Dedifferentiated amniotic fluid mesenchymal stem cell (primary cell): ENCODE results near the gene NDUFS3.
"Not testable (repeated sequence)": the region's sequence is repeated elsewhere in the genome, so short reads cannot be mapped to it uniquely, and the experiment has no call there.

Experiments used
- DNase-seq: peaks from one replicate; pipeline ENCODE4 v3.0.0-alpha.2; 2016; ENCODE audit errors: extremely low spot score

The NDUFS3 gene

DNA sequence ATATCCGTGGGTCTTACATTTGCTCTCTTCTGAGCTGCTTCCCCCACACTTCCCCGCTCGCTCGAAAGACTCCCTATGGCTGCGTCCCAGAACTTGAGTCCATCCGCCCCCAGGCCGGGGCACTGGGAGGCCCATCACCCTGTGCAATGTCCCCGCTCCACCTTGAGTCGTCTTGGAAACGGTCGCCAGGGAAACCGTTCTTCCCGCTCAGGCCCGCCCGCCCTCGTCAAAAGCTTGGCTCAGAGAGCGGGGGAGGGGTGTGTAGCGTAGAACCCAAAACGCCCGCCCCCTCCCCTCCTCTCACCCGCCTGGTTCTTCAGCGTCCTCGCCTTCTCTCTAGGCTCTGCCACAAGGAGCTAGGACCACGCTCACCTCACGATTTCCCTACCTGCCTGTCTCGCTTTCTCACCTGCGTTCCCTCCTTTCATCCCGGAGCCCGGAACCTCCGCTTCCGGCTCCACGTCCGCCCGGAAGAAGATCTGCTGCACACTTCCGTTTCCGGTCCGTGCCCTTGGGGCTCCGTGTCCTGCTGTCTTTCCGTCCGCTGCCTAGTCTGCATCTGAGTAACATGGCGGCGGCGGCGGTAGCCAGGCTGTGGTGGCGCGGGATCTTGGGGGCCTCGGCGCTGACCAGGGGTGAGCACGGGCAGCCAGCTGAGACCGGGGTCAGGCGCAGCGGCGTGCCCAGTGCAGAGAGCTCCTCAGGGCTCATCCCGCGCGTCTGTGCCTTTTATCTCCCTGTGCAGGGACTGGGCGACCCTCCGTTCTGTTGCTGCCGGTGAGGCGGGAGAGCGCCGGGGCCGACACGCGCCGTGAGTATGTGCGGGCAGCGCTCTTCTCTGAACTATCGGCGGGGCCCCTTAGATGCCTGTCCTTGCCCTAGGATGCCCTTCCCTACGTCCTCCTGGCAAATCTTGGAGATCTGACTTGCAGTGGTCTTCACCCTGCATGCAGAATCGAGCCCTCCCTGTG is at the start of gene NDUFS3, which contains the start of gene KBTBD4:
TSS of gene NDUFS3 (plus strand) at position 551 of the 971 bp plus-strand sequence. CDS start at position 569, 18 bp downstream.
TSS of gene KBTBD4 (minus strand) at position 447 of the 971 bp plus-strand sequence. CDS start at position 428, 19 bp downstream.
- DNase-seq = peak; percentile 91

GRCh38 chr11:47529951-47530350 is 48.9 kb upstream of the NDUFS3 start:
- no peak for DNase-seq

- DNase-seq = not testable (repeated sequence)
Observed at GRCh38 chr11:47530721-47531120, 48.2 kb upstream of the NDUFS3 start.

DNA sequence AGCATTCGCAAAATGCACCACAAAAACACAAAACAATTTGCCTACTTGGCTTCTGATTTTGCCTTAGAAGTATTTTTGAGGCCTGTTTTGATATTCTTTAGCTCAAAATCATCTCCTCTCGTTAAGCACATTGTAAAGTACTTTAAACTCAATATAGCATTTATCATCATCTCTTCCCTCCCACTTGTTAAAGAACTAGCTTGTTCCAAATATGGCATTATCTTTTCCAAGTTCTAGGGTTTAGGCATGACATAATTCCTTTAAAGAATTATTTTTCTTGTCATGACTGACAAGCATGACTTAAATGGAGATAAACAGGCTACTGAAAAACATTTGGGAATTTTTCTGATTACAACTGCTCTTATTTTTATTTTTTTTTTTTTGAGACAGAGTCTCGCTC is 47.2 kb upstream of the NDUFS3 start:
- no peak for DNase-seq

GRCh38 chr11:47532597-47533213 is 46.2 kb upstream of the NDUFS3 start:
- no peak for DNase-seq

GRCh38 chr11:47533690-47534151 is 45.2 kb upstream of the NDUFS3 start:
- DNase-seq = peak; percentile 74

DNA sequence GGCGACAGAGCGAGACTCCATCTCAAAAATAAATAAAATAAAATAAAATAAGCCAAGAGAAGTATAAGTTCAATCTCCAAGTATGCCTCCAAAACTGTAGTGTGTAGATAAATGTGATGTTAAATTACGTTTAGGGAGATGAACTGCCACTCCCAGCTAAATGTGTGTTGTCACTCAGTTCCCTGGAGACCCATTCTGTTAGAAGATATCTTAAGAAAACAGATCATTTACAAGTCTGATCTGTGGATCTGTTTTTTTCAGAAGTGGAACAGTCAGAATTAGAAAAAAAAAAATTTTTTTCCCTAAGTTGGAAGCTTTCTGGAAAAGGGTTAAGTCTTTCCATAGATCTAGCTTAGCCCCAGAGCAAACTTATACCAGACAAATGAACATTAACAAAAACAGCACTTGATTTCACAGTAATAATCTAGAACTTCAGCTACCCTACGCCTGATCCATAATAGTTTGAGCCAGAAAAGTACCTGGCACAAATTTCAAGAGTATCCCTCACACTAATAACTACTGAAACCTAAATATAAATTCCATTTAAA is 44.1 kb upstream of the NDUFS3 start:
- DNase-seq = no peak

DNA sequence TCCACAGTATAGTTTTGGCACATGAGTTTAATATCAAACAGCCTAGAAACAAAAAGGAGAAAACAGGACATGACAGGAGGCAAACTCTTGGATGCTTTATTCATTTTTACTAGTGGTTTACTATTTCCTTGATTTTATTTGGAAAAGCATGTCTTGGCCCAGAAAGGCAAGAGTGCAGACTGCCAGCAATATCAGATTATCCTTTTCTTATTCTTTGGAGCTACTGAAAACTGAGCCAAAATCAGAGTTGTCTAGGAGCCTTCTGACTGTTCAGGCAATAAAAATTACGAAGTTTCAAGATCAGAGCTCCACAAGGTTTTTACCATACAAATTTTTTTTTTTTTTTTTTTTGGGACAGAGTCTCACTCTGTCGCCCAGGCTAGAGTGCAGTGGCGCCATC is 42.0 kb upstream of the NDUFS3 start:
- no peak for DNase-seq

- DNase-seq = no peak
Observed at GRCh38 chr11:47538741-47539565, 39.9 kb upstream of the NDUFS3 start.

GRCh38 chr11:47539681-47540039 is 39.2 kb upstream of the NDUFS3 start:
- DNase-seq = no peak

GRCh38 chr11:47541070-47541469 is 37.8 kb upstream of the NDUFS3 start:
- no peak for DNase-seq

DNA sequence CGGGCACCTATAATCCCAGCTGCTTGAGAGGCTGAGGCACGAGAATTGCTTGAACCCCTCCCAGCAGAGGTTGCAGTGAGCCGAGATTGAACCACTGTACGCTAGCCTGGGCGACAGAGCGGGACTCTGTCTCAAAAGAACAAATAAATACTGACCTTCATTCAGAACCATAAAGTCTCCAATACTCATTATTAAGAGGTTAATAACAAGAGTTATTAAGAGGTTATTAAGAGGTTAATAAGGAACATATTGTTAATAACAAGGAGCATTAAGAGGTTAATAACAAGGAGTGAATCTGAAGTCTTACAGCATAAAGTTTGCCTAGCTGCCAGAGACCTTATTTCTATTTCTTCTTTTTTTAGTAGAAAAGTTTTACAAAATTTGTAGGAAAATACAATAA is 33.6 kb upstream of the NDUFS3 start:
- no peak for DNase-seq

DNA sequence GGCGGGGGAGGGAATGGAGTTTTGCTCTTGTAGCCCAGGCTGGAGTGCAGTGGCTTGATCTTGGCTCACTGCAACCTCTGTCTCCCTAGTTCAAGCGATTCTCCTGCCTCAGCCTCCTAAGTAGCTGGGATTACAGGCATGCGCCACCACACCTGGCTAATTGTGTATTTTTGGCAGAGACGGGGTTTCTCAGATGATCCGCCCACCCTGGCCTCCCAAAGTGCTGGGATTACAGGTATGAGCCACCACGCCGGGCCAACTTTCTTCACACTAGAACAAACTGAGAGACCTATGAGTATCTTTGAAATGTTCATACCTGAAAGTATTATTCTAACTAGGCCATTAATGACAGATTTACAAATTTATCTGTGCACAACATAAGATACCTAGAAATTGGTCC is 32.6 kb upstream of the NDUFS3 start:
- DNase-seq = not testable (repeated sequence)

- no peak for DNase-seq
Observed at GRCh38 chr11:47550288-47551047, 28.4 kb upstream of the NDUFS3 start.

DNA sequence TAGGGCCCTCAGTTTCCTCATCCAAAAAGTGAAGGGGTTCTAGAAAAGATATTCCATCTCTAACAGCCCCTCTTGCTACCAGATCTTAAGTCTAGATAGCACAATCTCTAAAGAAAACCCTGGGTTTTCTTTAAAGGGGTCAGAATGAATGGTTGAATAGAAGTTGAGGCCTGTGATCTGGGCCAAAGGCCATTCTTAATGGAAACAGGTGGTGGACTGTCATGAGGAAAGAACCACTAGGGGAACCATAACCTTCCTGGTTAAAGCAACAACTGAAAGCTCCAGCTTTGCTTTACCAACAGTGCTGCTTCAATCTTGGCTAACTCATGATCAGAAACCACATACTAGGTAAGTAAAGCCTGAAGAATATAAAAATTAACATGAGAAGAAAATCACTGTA is 27.8 kb upstream of the NDUFS3 start:
- peak; percentile 28 for DNase-seq

DNA sequence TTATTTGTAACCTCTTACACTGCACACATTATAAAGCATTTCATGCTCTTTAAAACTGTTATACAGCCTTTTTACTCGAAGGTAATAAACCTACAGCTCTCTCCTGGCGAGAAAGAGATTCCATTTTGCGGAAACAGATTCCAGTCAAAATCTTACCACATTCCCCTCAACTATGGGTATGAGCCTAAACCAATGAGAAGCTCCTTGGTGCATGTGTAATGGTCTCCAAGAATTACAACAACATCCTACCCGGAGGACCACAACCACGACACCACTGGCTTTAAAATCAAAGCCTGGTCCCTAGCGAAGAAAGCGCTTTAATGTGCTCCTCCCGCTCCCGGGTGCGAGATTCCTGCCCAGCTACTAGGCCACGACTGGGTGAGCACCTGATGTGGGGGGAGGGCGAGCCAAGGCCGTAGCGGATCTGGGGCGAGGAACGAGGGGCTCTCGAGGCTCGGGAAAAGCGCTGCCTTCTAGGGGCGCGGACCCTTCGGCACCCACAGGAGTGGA is 26.8 kb upstream of the NDUFS3 start:
- peak; percentile 40 for DNase-seq

- peak; percentile 87 for DNase-seq
Observed at GRCh38 chr11:47552566-47553405, 26.1 kb upstream of the NDUFS3 start, which contains the start of gene CELF1. Gene CELF1, minus strand, starts transcription at chr11:47553132. Its CDS starts 53,609 bp downstream, at chr11:47499523.

GRCh38 chr11:47553406-47553743 is 25.5 kb upstream of the NDUFS3 start:
- no peak for DNase-seq

DNA sequence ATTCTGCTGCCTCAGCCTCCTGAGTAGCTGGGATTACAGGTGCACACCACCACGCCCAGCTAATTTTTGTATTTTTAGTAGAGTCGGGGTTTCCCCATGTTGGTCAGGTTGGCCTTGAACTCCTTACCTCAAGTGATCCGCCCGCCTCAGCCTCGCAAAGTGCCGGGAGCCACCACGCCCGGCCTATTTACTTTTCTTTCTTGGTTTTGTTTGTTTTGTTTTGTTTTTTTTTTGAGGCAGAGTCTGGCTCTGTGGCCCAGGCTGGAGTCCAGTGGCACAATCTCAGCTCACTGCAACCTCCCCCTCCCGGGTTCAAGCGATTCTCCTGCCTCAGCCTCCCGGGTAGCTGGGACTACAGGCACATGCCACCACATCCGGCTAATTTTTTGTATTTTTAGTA is 21.9 kb upstream of the NDUFS3 start:
- not testable (repeated sequence) for DNase-seq

DNA sequence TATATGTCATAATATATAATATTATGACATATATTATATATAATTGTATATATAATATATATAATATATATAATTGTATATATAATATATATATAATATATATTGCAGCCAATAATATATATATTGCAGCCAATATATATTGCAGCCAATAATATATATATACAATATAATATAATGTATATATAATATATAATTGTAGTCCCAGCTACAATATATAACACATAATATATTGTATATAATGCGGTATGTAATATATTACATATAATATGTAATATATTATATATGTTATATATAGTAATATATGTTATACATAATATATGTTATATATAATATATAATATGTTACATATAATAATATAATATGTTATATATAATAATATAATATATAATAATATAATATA is 20.2 kb upstream of the NDUFS3 start:
- no peak for DNase-seq
